BE2C (cell line): ENCODE results near the gene AFG1L.

Experiments
- DNase-seq: peaks from one replicate; pipeline ENCODE4 v3.0.0-alpha.2; 2020
- H3K27me3 ChIP-seq: fragments of 250-450 bp; sonication (Bioruptor Pico); 2 replicates; pipeline ENCODE4 v1.5.1; 2020; ENCODE audit warnings: mild to moderate bottlenecking
- H3K36me3 ChIP-seq: fragments of 250-450 bp; sonication (Bioruptor Pico); 2 replicates; pipeline ENCODE4 v1.5.1; 2020; ENCODE audit warnings: mild to moderate bottlenecking
- H3K4me1 ChIP-seq: fragments of 250-450 bp; sonication (Bioruptor Pico); 2 replicates; pipeline ENCODE4 v1.5.1; 2020
- H3K4me3 ChIP-seq: 2 replicates; pipeline ENCODE4 v1.5.1; 2011; ENCODE audit warnings: low read depth, low read length
- H3K9me3 ChIP-seq: fragments of 250-450 bp; sonication (Bioruptor Pico); 2 replicates; pipeline ENCODE4 v1.5.1; 2020
- CTCF ChIP-seq: IDR thresholded peaks from 2 replicates; pipeline ENCODE4 v1.5.1; 2012; ENCODE audit warnings: mild to moderate bottlenecking, low read depth, low read length

The AFG1L gene

GRCh38 chr6:108253241-108253640, 41.6 kb upstream of the AFG1L start:
- H3K4me1 ChIP-seq, result peaks cover 8% of the 10 kb centered on the region
- peaks cover 14% of the 10 kb centered on the region for H3K36me3 ChIP-seq
- no peak overlapping the region for H3K4me3 ChIP-seq
- no peaks in the 10 kb centered on the region for H3K9me3 ChIP-seq
- TF ChIP-seq CTCF, result no peak
- DNase-seq, result no peak
- no peaks in the 10 kb centered on the region for H3K27me3 ChIP-seq

GRCh38 chr6:108254433-108255410, 40.1 kb upstream of the AFG1L start:
- peaks cover 9% of the 10 kb centered on the region for H3K36me3 ChIP-seq
- H3K4me1 ChIP-seq, result peaks cover 6% of the 10 kb centered on the region
- DNase-seq, result peak; percentile 16
- no peaks in the 10 kb centered on the region for H3K27me3 ChIP-seq
- H3K9me3 ChIP-seq, result no peaks in the 10 kb centered on the region
- TF ChIP-seq CTCF, result no peak
- no peak overlapping the region for H3K4me3 ChIP-seq

DNA sequence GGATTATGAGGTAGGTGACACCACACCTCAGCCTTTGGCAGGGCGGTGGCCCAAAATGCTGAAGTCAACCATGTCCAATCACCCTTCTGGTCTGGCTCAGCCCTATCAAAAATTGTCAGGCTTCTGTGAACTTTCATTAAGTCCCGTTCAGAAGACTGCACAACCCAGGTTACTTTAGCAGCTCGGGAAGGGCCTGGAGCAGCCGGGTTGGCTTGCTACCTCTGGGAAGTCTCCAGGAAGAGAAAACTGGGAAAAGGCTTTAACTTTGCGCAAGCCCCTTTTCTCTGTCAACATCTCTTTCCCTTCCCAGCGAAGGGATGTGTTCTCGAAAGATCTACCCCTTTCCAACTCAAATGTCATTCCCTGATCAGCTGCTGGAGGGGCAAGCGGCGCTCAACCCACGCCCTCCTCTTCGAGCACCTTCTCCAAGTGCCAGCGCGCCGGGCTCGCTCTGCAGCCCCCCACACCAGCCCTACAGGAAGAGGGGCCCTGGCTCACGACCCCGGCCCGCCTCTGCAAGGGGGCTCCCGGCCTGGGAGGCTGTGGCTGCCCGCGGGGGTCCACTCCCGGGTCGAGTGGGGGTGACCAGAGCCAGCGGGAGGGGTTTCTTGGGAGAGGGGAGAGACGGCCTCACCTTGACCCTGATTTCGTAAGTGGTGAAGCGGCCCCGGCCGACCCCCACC, 34.6 kb upstream of the AFG1L start:
- Histone ChIP-seq H3K4me3 (peak overlapping the region; percentile 72), H3K27me3 (no peaks in the 10 kb centered on the region), H3K36me3 (peaks cover 4% of the 10 kb centered on the region; the same call in 1 of the 2 replicates), H3K9me3 (no peaks in the 10 kb centered on the region), H3K4me1 (no peaks in the 10 kb centered on the region; the same call in 1 of the 2 replicates)
- no peak for TF ChIP-seq CTCF
- DNase-seq, result peak; percentile 38

- Histone ChIP-seq H3K4me1 (no peaks in the 10 kb centered on the region), H3K27me3 (no peaks in the 10 kb centered on the region), H3K4me3 (peak within 1 kb of the TSS; percentile 72), H3K36me3 (peaks cover 1% of the 10 kb centered on the region; the same call in 1 of the 2 replicates), H3K9me3 (no peaks in the 10 kb centered on the region)
- DNase-seq, result peak; percentile 97
- TF ChIP-seq CTCF, result no peak; the same call in 1 of the 2 replicates
These were observed 33.9 kb upstream of the AFG1L start, which contains the start of gene SNX3 for GRCh38 chr6:108260809-108261569. TSS of gene SNX3 (minus strand) at chr6:108261040. CDS start at chr6:108260921, 119 bp downstream.

DNA sequence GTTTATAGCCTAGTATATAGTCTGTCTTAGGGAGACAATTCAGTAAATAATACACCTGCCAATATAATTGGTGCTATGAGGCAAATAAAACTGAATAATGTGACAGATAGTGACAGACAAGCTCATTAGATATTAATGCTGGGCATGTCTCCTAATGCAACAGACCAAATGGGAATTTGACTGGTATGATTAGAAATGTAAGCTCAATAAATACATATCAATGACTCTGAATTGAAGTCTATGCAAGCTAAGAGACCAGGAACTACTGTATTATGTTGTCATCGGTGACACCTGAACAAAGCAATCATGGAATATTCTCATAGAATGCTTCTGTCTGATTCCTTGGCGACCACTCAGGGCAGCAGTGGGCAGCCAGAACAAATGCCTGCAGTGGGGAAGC, 31.5 kb upstream of the AFG1L start:
- H3K4me3 ChIP-seq, result no peak overlapping the region
- H3K27me3 ChIP-seq, result no peaks in the 10 kb centered on the region
- H3K36me3 ChIP-seq, result no peaks in the 10 kb centered on the region; the same call in 1 of the 2 replicates
- H3K4me1 ChIP-seq, result no peaks in the 10 kb centered on the region
- DNase-seq, result no peak
- no peaks in the 10 kb centered on the region for H3K9me3 ChIP-seq
- no peak for TF ChIP-seq CTCF
